Liver (tissue), 9 donors: ENCODE measurements around the gene TIMM17B. TPM values are rescaled to one million over a fixed set of nuclear protein-coding genes. Genes with fewer than 3 reads are reported as not detected.

ENCODE experiments used
- DNase-seq: peaks from one replicate; pipeline ENCODE4 v3.0.0-alpha.2; 2017; ENCODE audit warnings: low spot score
- H3K27ac ChIP-seq, 2 donors: one replicate each; pipeline ENCODE4 v1.7.0; 2013; ENCODE audit warnings: inconsistent platforms in 2 of 2, low read length in 2 of 2, control low read depth in 1 of 2, low read depth in 1 of 2, mild to moderate bottlenecking in 1 of 2
- H3K27me3 ChIP-seq, 4 donors: one replicate each; pipeline versions ENCODE4 v1.6.1 to v1.7.0; 2013; ENCODE audit warnings: low read length in 3 of 4, inconsistent platforms in 1 of 4, mild to moderate bottlenecking in 1 of 4, moderate library complexity in 1 of 4; ENCODE audit not compliant: control insufficient read depth in 4 of 4, insufficient read depth in 4 of 4
- H3K36me3 ChIP-seq, 4 donors: one replicate each; pipeline versions ENCODE4 v1.6.1 to v1.7.0; 2013; ENCODE audit warnings: low read length in 3 of 4, mild to moderate bottlenecking in 3 of 4, low read depth in 1 of 4, moderate library complexity in 1 of 4; ENCODE audit not compliant: control insufficient read depth in 4 of 4, insufficient read depth in 3 of 4
- H3K4me1 ChIP-seq, 4 donors: one replicate each; pipeline versions ENCODE4 v1.6.1 to v1.7.0; 2013; ENCODE audit warnings: low read length in 3 of 4, mild to moderate bottlenecking in 3 of 4, moderate library complexity in 1 of 4; ENCODE audit not compliant: control insufficient read depth in 4 of 4, insufficient read depth in 4 of 4
- H3K4me3 ChIP-seq, 3 donors: one replicate each; pipeline versions ENCODE4 v1.6.1 to v1.7.0; 2013; ENCODE audit warnings: low read length in 3 of 3, control low read depth in 1 of 3, low read depth in 1 of 3, mild to moderate bottlenecking in 1 of 3
- H3K9ac ChIP-seq, 2 donors: one replicate each; pipeline ENCODE4 v1.7.0; 2013; ENCODE audit warnings: low read length in 2 of 2, mild to moderate bottlenecking in 2 of 2, moderate library complexity in 2 of 2, control low read depth in 1 of 2, low read depth in 1 of 2
- H3K9me3 ChIP-seq, 4 donors: one replicate each; pipeline versions ENCODE4 v1.6.1 to v1.7.0; 2013; ENCODE audit warnings: low read length in 3 of 4; ENCODE audit not compliant: control insufficient read depth in 4 of 4
- ATF3 ChIP-seq: IDR thresholded peaks from 2 replicates; pipeline ENCODE4 v1.6.1; 2016; ENCODE audit warnings: antibody characterized with exemption
- EGR1 ChIP-seq, 2 donors: IDR thresholded peaks; 2 replicates each; pipeline ENCODE4 v1.6.1; 2016 to 2018; ENCODE audit warnings: antibody characterized with exemption in 2 of 2, low read depth in 2 of 2
- GABPA ChIP-seq, 2 donors: IDR thresholded peaks in 1 of 2; conservative IDR thresholded peaks in 1 of 2; 2 replicates each; pipeline ENCODE4 v1.6.1; 2016; ENCODE audit warnings: antibody characterized with exemption in 2 of 2, mild to moderate bottlenecking in 1 of 2, moderate library complexity in 1 of 2
- HNF4A ChIP-seq, 2 donors: conservative IDR thresholded peaks; 2 replicates each; pipeline ENCODE4 v1.6.1; 2016; ENCODE audit warnings: antibody characterized with exemption in 2 of 2, mild to moderate bottlenecking in 2 of 2
- HNF4G ChIP-seq: IDR thresholded peaks from 2 replicates; pipeline ENCODE4 v1.6.1; 2016; ENCODE audit warnings: antibody characterized with exemption
- JUND ChIP-seq, 2 donors: IDR thresholded peaks; 2 replicates each; pipeline ENCODE4 v1.6.1; 2016; ENCODE audit warnings: antibody characterized with exemption in 2 of 2
- MAX ChIP-seq: IDR thresholded peaks from 2 replicates; pipeline ENCODE4 v1.6.1; 2016; ENCODE audit warnings: antibody characterized with exemption
- NR2F2 ChIP-seq: IDR thresholded peaks from 2 replicates; pipeline ENCODE4 v1.6.1; 2016; ENCODE audit warnings: antibody characterized with exemption
- RAD21 ChIP-seq, 2 donors: IDR thresholded peaks; 2 replicates each; pipeline ENCODE4 v1.6.1; 2016; ENCODE audit warnings: antibody characterized with exemption in 2 of 2, mild to moderate bottlenecking in 2 of 2
- SP1 ChIP-seq: IDR thresholded peaks from 2 replicates; pipeline ENCODE4 v1.6.1; 2018; ENCODE audit warnings: antibody characterized with exemption, mild to moderate bottlenecking
- TAF1 ChIP-seq: conservative IDR thresholded peaks from 2 replicates; pipeline ENCODE4 v1.6.1; 2016; ENCODE audit warnings: antibody characterized with exemption, mild to moderate bottlenecking
- YY1 ChIP-seq: IDR thresholded peaks from 2 replicates; pipeline ENCODE4 v1.6.1; 2016; ENCODE audit warnings: antibody characterized with exemption, mild to moderate bottlenecking
- WGBS: extraction: QIAGEN DNeasy Blood & Tissue Kit; methylation state at CpG from one replicate; pipeline ENCODE4 v1.1.7; 2013; 5-methylcytosine and 5-hydroxymethylcytosine counted together
- polyA plus RNA-seq, 2 donors: library from polyadenylated mRNA; stranded (reverse) in 1 of 2; unstranded in 1 of 2; fragments of 200-250 nt in 1 of 2; fragments of >200 nt in 1 of 2; fragmentation: Nextera tagmentation in 1 of 2; extraction: Ambion mirVana in 1 of 2; gene quantifications; one replicate each; pipeline versions ENCODE4 v1.2.1 to v1.2.3, GENCODE V29; 2013 to 2015
- total RNA-seq, 2 donors: library from RNA; depleted of rRNA; stranded (reverse); fragments of >200 nt; gene quantifications; one replicate each; pipeline ENCODE4 v1.2.3, GENCODE V29; 2014
- TF ChIP-seq, protein P1 (sequence below): fragments of 150-350 bp; IDR thresholded peaks from 2 replicates; pipeline ENCODE4 v1.5.1; 2017; ENCODE audit warnings: improper control_type of control experiment, low read depth, low read length; ENCODE audit not compliant: missing input control
- TF ChIP-seq, protein P2 (sequence below): IDR thresholded peaks from 2 replicates; pipeline ENCODE4 v1.6.1; 2016; ENCODE audit warnings: antibody characterized with exemption
- TF ChIP-seq, protein P3 (sequence below): IDR thresholded peaks from 2 replicates; pipeline ENCODE4 v1.6.1; 2016; ENCODE audit warnings: antibody characterized with exemption, mild to moderate bottlenecking
- donor health status: healthy.
- donor health status: healthy.
- donor health status: healthy.
- donor health status: healthy.
- donor health status: healthy.

Gene TIMM17B
- total and polyA plus RNA-seq, 4 donors, result 22.8 to 53.1 (median 30.0) TPM

GRCh38 chrX:48890934-48891401 is 6.6 kb downstream of the TIMM17B start:
- WGBS, result 1% methylated on average over 35 of the region's 35 CpGs
- H3K9me3 ChIP-seq, result no peaks in the 10 kb centered on the region
- no peak for TF ChIP-seq TAF1
- TF ChIP-seq HNF4G, result no peak
- TF ChIP-seq, protein P1, sequence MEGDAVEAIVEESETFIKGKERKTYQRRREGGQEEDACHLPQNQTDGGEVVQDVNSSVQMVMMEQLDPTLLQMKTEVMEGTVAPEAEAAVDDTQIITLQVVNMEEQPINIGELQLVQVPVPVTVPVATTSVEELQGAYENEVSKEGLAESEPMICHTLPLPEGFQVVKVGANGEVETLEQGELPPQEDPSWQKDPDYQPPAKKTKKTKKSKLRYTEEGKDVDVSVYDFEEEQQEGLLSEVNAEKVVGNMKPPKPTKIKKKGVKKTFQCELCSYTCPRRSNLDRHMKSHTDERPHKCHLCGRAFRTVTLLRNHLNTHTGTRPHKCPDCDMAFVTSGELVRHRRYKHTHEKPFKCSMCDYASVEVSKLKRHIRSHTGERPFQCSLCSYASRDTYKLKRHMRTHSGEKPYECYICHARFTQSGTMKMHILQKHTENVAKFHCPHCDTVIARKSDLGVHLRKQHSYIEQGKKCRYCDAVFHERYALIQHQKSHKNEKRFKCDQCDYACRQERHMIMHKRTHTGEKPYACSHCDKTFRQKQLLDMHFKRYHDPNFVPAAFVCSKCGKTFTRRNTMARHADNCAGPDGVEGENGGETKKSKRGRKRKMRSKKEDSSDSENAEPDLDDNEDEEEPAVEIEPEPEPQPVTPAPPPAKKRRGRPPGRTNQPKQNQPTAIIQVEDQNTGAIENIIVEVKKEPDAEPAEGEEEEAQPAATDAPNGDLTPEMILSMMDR, result no peak
- TF ChIP-seq YY1, result no peak
- TF ChIP-seq HNF4A (conservative IDR thresholded peaks at IDR 0.05), result no peak
- TF ChIP-seq, protein P2, sequence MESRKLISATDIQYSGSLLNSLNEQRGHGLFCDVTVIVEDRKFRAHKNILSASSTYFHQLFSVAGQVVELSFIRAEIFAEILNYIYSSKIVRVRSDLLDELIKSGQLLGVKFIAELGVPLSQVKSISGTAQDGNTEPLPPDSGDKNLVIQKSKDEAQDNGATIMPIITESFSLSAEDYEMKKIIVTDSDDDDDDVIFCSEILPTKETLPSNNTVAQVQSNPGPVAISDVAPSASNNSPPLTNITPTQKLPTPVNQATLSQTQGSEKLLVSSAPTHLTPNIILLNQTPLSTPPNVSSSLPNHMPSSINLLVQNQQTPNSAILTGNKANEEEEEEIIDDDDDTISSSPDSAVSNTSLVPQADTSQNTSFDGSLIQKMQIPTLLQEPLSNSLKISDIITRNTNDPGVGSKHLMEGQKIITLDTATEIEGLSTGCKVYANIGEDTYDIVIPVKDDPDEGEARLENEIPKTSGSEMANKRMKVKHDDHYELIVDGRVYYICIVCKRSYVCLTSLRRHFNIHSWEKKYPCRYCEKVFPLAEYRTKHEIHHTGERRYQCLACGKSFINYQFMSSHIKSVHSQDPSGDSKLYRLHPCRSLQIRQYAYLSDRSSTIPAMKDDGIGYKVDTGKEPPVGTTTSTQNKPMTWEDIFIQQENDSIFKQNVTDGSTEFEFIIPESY, result no peak
- no peak for TF ChIP-seq JUND (IDR thresholded peaks at IDR 0.05)
- no peak for TF ChIP-seq ATF3
- no peak for TF ChIP-seq RAD21 (IDR thresholded peaks at IDR 0.05)
- no peak for TF ChIP-seq GABPA (IDR thresholded peaks at IDR 0.05 in 1 of 2, conservative IDR thresholded peaks at IDR 0.05 in 1 of 2)
- no peak for TF ChIP-seq NR2F2
- TF ChIP-seq, protein P3, sequence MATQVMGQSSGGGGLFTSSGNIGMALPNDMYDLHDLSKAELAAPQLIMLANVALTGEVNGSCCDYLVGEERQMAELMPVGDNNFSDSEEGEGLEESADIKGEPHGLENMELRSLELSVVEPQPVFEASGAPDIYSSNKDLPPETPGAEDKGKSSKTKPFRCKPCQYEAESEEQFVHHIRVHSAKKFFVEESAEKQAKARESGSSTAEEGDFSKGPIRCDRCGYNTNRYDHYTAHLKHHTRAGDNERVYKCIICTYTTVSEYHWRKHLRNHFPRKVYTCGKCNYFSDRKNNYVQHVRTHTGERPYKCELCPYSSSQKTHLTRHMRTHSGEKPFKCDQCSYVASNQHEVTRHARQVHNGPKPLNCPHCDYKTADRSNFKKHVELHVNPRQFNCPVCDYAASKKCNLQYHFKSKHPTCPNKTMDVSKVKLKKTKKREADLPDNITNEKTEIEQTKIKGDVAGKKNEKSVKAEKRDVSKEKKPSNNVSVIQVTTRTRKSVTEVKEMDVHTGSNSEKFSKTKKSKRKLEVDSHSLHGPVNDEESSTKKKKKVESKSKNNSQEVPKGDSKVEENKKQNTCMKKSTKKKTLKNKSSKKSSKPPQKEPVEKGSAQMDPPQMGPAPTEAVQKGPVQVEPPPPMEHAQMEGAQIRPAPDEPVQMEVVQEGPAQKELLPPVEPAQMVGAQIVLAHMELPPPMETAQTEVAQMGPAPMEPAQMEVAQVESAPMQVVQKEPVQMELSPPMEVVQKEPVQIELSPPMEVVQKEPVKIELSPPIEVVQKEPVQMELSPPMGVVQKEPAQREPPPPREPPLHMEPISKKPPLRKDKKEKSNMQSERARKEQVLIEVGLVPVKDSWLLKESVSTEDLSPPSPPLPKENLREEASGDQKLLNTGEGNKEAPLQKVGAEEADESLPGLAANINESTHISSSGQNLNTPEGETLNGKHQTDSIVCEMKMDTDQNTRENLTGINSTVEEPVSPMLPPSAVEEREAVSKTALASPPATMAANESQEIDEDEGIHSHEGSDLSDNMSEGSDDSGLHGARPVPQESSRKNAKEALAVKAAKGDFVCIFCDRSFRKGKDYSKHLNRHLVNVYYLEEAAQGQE, result no peak
- TF ChIP-seq SP1, result no peak
- no peak for TF ChIP-seq EGR1 (IDR thresholded peaks at IDR 0.05; ENCODE audit: low read depth in 2 of 2)
- no peak for TF ChIP-seq MAX
- H3K36me3 ChIP-seq, result peaks cover 0 to 3% (median 0%) of the 10 kb centered on the region in 4 donors
- DNase-seq, result no peak
- H3K4me1 ChIP-seq, result peaks cover 0 to 9% (median 6%) of the 10 kb centered on the region in 4 donors
- peak overlapping the region in 1 of 2 donors; percentile 54 for H3K27ac ChIP-seq
- no peak overlapping the region for H3K9ac ChIP-seq
- no peaks in the 10 kb centered on the region for H3K27me3 ChIP-seq
- peak overlapping the region in 2 of 3 donors; percentile 53 to 71 for H3K4me3 ChIP-seq
